NCI-H345 (cell line): ENCODE results near the gene CHMP6.
A peak's percentile ranks its signal among the peaks of the same experiment; 100 is the strongest.

Experiments
- DNase-seq: peaks from one replicate; lab custom pipeline; 2025; lab: John Stamatoyannopoulos, UW

CHMP6 gene

DNA sequence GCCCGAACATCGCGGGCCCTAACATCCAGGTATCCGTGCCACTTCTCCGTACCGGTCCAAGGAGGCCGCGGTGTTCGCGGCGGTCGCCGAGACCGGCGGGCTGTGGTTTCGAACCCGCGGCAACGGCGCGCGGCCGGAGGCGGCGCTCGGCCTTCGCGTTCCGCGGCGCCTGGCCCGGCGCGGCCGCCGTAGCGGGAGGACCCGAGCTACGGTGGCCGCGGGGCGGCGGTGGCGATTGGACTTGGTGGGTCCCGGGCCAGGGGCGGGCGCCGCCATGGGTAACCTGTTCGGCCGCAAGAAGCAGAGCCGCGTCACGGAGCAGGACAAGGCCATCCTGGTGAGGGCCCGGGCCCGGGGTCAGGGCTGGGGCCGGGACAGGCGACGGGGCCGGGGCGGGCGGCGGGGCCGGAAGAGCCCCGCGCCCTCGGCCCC is at the start of gene CHMP6:
CHMP6 (plus strand) TSS at position 197 of the 432 bp plus-strand sequence; CDS start at position 275, 78 bp downstream.
- peak; percentile 77 for DNase-seq

DNA sequence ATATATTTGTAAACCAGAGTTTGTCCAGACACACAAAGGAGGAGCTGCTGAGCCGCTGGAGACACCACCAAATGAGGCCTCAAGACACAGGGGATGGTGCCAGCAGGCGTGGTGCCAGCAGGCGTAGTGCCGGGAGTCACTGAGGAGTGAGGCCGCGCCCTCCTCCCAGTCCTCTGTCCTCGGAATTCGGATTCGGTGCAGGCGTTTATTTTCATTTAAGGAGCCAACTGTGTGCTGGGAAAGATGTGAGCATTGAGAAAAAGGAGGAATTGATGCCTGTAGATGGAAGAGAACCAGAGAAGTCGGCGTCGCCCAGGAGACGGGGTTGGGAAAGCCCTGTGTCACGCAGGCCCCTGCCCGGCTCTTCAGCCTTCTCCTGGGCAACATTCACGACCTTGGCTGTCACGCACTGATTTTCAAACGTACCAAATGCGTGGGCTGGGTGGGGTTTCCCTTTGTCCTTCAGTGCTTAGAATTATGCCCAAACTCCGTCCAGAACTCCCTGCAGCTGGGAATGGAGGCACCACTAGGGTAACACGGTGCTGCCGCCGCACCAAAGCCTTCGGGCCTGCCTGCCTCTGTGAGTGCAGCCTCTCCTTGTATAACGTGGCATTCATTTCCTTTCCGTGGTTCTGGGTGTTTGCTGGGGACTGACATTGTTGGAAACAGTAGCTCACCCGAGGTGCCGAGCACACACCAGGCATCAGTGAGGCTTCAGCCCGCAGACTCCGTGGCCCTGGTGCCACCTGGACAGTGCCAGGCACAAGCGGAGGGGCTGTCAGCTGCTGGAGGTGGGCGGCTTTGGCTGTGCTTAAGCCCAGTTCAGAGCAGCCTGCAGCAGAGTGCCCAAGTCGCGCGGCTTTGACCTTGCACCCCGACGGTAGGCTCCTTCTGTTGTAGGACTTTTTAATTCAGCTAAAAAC is 49.0 kb upstream of the CHMP6 start:
- DNase-seq = no peak

GRCh38 chr17:80943346-80944145 is 48.1 kb upstream of the CHMP6 start:
- no peak for DNase-seq

DNA sequence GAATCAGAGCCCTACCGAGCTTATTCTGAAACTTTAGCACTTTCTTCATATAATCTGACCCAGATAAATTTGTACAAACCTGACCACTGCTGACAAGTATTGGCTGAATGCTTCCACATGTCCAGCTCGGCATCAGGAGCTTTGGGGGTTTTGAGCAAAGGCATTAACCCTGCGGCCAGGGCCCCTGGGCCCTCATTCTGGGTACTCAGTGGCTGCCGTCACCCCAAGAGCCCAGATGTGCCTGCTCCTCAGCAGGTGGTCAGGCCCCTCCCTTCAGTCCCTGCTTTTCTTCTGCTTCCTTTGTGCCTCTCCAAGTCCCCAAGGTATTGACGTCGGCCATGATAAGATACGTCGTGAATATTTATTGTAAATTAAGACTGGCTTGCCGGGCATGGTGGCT is 47.3 kb upstream of the CHMP6 start:
- DNase-seq = no peak

DNA sequence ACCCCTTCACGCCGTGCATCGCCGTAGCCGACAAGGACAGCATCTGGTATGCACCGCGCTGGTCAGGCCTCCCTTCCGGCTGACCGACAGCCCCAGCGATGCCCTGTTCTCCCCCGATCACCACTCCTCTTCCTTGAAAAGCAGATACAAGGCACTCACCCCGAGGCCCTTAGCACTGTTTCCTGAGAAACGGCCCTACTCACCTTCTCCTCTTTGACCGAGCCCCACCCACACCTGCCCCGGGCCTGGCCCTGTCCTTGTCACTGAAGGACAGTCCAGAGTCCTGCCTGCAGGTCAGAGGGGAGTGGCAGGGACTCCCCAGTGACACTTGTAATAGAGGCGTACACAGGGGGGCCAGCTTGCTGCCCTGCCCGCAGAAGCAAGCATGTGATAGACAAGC is 45.9 kb upstream of the CHMP6 start:
- DNase-seq = no peak

GRCh38 chr17:80946449-80946848 is 45.2 kb upstream of the CHMP6 start:
- DNase-seq = no peak

- no peak for DNase-seq
These were observed 44.3 kb upstream of the CHMP6 start for GRCh38 chr17:80947200-80947940.

DNA sequence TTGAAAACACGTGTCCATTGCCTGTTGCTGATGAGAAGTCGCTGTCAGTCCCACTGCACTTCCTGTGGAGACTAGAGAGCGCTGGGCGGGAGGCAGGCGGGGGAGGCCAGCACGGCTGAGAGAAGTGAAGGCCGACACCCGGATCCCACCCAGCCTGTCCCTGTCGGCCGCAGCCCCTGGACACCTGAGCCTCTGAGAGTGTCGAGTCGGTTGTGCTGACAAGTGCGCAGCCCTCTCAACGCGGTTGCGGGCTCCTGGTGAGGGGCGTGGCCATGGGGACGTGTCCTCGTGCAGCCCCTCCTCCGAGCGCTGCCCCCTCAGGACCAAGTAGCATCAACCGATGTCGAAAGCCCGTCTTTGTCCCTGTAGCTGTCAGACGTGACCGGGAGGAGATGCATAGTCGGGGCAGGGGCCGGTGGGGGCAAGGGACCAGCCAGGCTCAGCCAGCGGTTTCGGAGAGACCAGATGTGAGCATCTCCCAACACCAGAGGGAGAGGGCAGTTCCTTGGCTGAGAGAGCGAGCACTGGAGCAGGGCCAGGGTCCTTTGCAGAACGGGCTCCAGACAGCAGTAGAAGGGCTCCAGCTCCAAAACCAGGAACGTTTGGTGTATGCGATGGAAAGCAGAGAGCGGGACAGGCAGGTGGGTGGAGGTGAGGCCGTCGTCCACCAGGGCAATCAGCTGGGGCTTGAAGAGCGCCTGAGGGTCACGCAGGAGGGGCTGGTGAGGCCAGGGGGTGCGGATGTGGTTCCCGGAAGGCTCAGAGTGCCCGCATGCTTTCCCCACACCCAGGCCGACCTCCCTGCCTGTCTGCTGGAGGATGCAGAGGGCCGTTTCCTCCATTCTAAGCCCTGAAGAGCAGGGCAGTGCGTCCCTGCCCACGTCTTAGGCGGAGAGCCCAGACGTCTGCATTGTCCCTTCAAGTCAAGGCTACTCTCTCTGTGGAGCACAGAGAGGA is 43.3 kb upstream of the CHMP6 start:
- DNase-seq = no peak

DNA sequence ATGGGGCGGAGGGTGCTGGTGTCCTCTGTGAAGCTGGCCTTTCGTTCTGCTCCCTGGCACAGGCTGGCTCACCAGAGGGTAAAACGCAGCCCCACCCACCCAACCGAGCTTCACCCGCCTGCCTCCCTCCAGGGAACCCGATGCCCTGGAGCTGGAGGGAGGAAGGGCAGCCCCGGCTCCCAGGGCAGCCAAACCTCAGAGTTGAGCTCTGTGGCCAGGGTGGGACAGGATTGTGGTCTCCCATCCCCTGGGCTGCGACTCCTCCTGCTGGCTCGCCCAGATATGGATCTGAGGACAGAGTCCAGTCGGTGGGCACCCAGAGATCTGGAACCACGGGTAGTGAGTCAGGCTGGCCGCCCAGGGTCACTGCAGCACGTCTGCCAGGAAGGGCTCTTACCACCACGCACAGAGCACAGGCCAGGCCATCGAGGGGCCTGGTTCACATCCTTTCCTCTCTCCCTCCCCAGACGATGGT is 42.6 kb upstream of the CHMP6 start:
- no peak for DNase-seq

- no peak for DNase-seq
These were observed 41.9 kb upstream of the CHMP6 start for GRCh38 chr17:80949451-80950421.

DNA sequence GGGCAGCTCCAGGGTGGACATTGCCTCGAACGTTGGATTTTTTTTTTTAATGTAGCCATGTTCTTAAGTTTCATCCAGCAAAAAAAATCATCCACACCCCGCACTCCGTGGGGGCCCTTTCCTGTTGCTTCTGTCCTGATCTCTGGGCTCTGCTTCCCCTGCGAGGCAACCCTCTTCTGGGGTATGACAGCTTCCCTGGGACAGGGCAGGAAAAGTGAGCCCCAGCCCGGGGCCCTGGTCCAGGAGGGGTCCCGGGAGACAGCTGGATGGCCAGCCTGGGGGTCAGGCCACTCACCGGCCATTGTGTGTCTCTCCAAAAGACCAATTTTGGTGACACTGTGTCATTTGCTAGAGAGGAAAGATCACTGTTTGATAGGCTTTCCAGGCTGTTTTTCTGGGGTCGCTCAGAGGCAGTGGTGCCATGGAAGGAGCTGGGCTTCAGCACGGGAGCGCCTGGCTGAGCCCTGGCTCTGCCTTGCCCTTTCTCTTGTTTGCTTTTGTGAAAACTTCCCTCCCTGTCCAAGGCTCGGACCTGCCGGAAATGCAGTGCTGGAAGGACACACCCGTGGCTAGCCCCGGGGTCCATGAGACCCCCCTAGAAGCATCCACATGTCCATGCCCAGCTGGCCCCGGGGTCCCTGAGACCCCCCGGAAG is 41.0 kb upstream of the CHMP6 start:
- no peak for DNase-seq

DNA sequence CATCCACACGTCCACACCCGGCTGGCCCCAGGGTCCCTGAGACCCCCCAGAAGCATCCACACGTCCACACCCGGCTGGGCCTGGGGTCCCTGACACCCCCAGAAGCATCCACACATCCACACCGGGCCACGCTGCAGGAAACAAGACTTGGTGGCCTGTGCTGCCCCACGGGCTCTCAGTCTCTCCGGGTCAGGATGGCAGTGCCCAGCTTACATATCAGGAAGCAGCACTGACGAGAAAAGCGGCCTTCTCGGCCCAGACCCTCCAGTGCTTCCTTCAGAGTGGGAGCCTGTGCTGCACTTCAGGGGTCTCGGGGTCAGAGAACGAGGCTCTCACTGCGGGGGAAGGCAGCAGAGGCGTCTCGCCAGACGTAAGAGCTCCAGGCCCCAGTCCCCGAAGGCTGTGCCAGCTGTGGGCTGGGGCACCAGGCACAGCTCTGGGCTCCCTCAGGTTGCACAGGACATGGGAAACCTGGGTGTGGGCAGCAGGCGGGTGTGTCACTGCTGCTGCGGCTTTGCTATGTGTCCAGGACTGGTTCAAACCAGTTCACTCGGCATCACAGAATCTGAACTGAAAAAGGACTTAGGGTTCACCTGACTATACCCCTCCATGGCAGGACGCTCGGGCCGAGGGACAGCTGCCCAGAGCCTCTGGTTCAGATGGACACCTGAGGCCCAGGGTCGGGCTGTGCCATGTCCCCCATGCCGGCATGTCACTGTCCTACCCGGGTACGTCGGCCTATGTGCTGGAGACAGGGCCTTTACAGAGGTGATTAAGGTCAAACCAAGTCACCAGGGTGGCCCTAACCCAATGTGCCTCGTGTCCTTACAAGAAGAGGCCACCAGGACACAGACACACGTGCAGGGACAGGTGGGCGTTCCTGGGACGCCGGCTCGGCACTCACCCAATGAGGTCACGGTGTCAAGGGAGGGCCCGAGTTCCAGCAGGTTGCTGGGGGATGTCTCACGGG is 40.2 kb upstream of the CHMP6 start:
- DNase-seq = no peak

- no peak for DNase-seq
These were observed 39.4 kb upstream of the CHMP6 start for GRCh38 chr17:80952291-80952690.

GRCh38 chr17:80953471-80954315 is 37.9 kb upstream of the CHMP6 start:
- DNase-seq = no peak

- DNase-seq = no peak
These were observed 36.6 kb upstream of the CHMP6 start for GRCh38 chr17:80955078-80955477.

GRCh38 chr17:80955671-80956280 is 35.9 kb upstream of the CHMP6 start:
- no peak for DNase-seq
